Stimulated activated naive CD8-positive, alpha-beta T cell treated with anti-CD3 and anti-CD28 coated beads, Interleukin-15, Interleukin-2, amounts not matched to agents 100 U/mL and 50 U/mL, for 24 hours (primary cell): Measurements from ENCODE around the gene PLCB1.

Source experiments
- ATAC-seq: fragments of 150-1000 bp; cut with Tn5 transposase; one replicate; pipeline ENCODE4 v1.10.0; 2021
- DNase-seq: peaks from one replicate; pipeline ENCODE4 v3.0.0; 2021

The PLCB1 gene

DNA sequence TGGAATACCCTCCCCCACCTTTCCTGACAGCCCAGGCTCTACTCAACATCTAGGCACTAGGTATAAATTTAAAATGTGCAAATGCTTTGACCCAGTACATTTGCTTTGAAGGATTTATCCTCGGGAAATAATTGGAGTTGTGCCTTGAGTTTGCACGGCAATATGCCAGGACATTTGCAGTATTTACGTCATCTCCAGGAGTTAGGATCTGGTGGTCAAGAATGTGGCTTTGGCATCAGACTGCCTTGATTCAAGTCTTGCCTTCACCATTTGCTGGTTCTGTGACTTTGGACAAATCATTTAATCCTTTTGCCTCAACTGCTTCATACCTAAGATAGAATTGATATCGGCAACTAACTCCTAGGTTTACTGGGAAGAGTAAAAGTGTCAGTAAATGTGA, 169.6 kb downstream of the PLCB1 start:
- DNase-seq (no peak), ATAC-seq (no peak)

DNA sequence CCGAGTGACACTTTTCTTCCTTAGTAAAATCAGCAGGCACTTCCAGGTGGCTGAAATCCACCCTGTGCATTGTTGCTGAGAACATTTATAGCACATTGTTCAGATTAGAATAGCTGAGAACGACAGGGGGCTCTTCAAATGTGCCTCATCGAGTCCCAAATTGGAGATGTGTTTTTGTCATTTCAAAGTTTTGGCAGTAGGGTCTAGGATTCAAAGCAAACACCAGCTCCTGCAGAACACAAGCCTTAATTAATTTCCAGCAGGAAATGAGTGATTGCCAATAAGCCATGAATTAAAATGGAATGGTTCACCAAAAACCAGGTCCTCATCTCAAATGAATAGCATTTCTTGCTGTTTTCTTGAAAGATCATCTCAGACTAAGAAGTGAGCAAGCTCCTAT, 171.6 kb downstream of the PLCB1 start:
- DNase-seq (no peak), ATAC-seq (no peak)

DNA sequence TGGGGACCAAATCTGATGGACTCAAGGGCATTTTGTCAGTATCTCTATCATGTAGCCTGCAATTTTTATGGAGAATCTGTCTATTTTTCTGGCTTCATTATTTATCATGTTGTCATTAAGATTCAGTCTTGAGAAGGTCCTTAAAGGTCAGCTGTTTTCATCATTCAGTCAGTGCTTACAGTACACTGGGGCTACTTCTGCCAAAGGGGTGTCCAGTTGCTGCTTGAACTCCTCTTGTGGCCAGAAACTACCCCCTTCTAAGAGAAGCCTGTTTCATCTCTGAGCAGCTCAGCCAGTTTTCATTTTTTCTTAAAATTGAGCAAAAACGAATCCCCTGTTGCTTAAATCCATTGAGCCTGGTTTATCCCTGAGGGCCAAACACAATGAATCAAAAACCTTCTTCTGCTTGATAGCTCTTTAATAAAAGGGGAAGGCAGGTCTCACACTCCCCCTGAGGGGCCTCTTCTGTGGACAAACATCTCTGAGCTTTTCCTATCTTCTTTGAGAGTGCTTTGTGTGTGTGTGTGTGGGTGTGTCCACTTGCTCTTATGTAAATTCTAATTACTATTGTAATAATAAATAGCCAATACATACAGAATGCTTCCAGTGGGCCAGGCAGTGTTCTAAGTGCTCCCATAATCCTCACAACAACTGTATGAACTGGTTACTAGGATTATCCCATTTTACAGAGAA, 172.2 kb downstream of the PLCB1 start:
- ATAC-seq, result no peak
- DNase-seq, result no peak

DNA sequence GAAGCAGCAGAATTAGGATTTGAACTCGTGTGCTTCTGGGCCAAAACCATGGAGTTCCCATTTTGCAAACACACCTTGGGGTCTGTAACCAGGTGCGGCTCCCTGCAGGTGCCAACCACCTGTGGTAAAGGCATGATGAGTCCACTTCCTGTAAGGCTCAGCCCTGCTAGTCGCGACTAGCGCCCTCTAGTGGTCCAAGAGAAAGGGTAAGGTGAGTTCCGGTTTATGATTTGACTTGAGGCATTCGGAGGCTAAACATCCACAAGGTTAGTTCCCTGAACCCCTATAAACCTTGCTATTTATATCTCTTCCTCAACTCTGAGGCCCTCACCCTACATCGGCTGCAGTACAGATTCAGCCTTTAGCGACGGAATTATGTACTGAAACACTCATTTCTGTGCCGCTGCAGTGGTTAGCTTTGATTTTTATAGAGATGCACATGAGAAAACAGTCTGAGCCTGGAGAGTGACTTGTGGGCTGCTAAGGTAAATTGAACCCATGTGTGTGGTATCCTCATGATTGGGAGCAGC, 173.4 kb downstream of the PLCB1 start:
- peak; percentile 66 for ATAC-seq
- peak; percentile 72 for DNase-seq

DNA sequence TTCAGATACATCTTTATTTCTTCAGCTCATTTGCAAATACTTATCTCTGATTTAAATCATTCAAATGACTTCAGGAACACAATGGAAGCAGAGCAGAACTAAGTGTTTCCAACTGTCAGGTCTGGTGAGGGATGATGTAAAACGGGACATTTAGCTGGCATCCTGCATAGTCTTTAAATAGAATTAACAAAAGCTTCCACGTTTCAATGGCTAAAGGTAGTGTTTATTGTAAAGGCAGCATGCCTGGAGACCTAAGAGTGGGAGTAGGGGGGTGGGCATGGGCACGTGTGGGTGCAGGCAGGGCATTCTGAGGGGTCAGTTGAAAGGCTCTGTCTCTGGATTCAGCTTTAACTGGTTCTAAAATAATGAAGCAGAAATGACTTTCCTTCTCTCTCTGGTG, 174.9 kb downstream of the PLCB1 start:
- no peak for ATAC-seq
- DNase-seq, result no peak

DNA sequence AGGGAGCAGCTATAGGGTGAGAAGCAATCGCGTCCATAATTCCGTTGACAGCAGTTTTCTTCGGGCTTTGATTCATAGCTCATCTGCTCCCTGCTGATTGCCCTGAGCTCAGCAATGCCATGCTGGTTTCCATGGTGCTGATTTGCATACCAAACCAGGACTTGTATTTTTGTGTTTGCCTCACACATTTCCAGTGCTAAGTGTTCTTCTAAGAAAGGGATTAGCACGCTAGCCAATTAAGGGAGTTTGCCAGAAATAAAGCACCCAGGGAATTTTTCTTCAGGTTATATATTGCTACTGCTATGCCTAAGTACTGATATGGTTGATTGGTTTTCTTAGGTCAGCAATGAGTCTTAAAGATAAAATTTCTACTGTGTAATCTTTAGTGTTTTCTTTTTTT, 177.6 kb downstream of the PLCB1 start:
- ATAC-seq (no peak), DNase-seq (no peak)

DNA sequence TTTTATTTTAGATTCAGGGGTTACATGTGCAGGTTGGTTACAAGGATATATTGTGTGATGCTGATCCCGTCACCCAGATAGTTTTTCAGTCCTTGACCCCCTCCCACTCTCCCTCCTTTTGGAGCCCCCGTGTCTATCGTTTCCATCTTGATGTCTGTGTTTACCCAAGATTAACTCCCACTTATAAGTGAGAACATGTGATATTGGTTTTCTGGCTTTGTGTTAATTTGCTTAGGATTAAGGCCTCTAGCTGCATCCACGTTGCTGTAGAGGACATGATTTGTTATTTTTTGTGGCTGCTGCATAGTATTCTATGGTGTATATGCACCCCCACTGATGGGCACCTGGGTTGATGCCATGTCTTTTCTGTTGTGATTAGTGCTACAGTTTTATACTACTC, 178.6 kb downstream of the PLCB1 start:
- no peak for DNase-seq
- no peak for ATAC-seq

DNA sequence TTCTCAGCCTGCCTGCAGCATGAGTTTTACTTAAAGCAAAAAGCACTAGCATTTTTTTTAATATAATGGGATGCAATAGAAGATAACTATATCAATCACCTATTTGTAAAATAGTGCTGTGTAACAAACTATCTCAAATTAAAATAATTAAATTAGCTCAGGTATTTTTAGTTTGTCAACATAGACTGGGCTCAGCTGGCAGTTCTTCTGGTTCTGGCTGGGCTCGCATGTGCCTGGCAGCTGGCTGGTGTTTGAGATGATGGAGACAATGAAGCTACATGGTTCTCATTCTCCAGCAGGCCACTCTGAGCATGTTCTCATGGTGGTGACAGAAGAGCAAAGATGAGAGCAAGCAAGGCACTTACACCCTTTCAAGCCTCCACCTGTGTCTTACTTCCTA, 181.0 kb downstream of the PLCB1 start:
- ATAC-seq (no peak), DNase-seq (no peak)

DNA sequence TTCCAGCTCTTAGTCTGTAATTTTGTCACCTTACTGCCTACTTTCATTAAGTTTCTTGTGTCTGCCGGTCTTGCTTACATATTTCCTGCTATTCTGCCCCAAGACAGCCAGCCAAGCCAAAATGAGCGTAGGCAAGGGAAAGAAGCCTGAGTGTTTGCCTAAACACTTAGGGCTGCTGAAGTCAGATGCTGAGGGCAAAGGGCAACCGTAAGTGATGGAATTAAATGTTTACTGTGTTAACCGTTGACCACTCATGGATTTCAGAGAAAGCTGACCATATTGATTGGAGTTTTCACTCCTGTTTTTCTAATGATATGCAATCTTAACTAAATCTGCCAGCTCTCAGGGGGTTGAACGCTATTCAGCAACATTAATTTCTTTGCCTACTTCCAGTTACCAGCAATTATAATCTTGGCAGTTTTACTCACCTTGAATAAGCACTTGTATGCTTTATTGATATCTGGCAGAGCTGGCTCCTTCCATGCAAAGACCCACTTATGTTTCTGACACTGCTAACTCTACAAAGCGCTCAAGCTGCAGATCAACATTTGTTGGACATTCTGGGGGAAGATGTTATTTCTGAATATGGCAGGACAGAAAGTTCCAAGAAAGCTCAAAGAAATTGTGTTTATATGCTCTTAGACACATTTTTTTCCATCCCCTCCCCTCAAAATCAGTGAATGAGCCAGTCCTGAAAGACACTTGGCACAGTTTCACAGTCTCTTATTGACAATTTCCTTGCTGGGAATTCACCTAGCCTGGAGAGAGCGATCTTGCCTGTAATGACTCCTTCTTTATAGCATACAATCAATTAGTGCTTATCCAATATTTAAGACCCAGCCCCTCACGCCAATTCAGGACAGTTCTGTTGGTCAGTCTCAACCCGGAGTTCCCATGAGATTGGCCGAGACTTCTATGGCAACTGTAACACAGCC, 183.8 kb downstream of the PLCB1 start:
- DNase-seq, result no peak
- no peak for ATAC-seq

DNA sequence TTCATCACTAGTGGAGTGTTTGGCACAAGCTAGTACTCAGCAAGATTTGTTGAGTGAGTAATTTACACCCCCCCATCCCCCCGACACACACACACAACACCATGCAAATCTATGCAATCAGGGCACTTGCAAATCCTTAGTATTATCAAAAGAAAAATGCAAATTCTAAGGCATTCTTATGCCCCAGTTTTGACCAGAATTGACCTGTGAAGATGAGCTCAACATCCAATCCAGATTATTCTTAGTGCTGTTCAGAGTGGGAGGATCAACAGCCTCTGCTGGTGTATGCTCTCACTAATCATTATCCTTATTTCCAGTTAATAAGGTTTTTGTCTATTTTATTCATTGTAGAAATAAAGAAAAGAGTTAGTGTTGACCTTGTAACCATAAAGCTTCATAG, 185.4 kb downstream of the PLCB1 start:
- ATAC-seq (no peak), DNase-seq (no peak)

DNA sequence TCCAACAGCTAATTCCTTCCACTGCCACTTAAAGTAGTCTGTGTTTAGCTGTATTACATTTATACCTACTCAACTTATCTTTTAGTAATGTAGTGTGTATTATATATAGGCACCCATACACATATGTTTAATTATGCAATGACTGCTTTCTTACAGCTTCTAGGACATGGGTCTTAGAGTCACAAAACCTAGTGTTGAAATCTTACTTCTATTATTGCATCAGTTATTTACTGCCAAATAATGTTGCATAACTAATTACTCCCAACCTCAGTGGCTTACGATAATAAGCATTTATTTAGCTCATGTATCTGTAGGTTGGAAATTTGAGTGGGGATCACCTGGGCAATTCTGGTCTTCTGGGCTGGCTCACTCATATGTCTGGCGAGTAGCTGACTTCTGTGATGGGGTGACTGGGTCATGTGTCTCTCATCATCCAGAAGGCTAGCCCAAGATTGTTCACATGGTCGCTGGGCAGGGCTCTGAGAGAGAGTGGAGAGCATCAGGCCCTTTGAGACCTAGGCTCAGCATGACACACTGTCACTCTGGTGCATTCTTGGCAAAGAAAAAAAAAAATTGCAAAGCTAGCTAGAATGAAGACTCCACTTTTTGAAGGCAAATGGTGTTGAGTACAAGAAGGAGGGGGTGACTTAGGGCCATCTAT, 187.0 kb downstream of the PLCB1 start:
- no peak for ATAC-seq
- DNase-seq, result no peak

DNA sequence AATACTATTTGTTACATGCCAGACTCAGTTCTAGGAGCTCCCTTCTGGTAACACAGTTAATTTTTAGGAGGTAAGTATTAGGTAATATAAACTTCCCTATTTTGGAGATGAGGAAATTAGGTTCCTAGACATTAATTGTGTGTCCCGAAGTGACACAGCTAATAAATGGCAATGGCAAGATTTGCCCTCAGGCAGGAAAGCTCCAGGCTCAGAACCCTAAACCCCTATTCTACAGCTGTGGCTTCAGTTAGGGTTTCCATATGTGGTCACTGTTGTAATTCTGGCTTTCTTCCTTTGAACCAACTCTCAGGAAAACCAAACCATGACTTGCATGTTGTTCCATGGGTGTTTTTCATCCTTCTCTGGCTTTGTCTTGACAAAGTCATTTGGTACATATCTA, 188.2 kb downstream of the PLCB1 start:
- no peak for ATAC-seq
- no peak for DNase-seq

DNA sequence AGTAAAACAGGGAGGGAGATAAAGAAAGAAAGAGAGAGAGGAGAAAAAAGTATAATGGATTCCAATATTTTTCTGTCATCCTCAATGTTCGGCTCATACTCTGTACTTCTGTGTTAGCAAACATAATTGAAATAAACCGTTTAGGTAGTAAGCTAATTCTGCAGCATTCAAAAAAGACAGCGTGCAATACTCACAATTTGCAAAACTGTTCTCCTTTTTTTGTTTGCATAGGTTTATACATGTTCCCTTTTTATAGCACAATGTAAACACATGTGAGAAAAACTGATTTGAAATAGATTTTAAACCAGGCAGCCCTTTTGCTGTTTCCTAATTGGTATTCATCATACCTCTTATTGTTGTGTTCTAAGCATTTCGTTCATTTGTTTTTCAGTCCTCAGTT, 188.9 kb downstream of the PLCB1 start:
- no peak for DNase-seq

DNA sequence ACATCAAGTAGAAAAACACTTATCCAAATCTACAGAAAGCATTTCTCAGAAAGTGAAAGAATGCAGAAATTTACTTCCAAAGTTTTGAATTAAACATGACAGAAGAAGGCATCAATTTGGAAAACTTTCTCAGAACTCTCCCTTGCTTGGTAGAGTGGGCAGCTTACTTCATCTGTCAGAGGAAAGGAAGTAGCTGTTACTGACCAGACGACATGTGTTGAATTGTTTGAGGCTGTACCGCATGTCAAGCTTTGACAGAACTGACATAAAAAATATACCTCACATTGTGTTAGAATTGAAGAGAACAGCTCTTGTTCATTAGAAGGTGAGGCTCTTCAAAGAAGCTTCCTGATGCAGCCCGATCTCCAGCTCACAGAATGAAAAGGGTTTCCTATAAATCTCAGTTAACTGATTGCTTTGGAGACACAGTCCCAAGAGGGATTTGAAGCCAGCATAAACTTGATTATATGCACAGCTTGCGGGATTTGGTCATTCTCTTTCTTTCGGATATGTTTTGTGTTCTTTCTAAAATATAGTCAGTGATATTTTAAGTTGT, 190.7 kb downstream of the PLCB1 start:
- DNase-seq (no peak), ATAC-seq (no peak)

More for the DNA sequence above, 188.9 kb downstream of the PLCB1 start:
- no peak for ATAC-seq

DNA sequence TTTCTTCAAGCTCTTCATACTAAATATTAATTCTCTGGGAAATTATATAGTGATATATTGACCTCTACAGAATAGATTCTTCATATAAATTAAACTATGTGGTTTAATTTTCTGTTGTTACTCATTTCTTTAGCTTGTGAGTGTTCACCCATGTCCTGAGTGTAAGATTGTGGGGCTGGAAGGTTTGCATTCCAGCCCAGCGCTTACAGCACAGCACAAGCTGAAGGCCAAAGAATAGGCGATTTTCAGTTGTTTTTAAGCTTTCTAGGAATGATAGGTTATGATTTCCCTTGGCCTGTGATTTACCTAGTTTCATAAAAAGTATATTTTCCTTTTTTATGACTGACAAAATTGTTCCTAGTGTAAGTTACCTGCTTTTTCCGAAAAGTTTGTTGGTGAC, 194.1 kb downstream of the PLCB1 start:
- DNase-seq, result no peak
- ATAC-seq, result no peak

DNA sequence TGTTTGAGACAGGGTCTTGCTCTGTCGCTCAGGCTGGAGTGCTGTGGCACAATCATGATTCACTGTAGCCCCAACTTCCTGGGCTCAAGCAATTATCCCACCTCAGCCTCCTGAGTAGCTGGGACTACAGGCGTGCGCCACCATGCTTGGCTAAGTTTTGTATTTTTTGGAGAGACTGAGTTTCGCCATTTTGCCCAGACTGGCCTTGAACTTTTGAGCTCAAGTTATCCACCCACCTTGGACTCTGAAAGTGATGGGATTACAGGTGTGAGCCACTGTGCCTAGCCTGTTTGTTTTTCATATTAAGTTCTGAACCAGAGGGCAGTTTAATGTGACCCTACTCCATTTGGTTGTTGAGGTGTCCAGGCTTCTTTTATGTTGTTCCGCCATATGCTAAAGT, 194.8 kb downstream of the PLCB1 start:
- no peak for ATAC-seq
- no peak for DNase-seq

DNA sequence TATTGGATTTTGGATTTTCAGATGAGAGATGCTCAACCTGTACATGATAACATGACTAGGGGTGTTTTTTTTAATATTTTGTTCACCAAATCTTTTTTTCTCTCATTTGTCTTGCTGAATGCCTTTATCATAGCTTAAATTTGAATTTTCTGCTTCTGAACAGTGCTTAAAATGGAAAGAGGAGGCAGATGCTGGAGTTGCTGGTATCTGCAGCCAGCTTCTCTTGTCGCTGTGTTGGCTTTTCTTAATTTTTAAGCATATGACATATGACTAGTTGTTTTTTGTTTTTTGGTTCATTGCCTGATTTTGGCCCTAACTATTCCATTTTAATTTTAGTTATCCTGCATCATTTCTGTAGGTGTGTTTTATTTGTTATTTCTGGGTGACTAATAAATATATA, 196.1 kb downstream of the PLCB1 start:
- ATAC-seq, result no peak
- DNase-seq, result no peak

DNA sequence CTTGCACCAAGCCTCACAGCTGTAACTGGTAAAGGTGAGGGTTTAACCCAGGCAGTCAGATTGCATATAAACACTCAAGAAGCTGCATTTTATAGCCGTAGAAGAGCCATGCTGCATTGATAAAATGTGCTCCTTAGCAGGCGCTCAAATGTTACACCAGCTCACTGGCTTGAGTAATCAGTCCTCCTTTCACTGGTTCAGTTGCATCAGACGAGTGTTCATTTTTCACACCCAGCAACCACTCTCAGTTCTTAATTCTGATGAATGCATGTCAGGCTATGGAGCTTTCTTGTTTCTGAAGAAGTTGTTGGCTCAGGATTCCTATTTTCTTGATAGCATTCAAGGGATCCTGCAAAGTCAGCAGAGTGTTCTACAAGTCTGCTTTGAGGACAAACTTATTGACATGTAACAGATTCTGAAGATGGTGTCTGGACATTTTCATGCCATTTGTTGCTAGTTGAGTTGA, 198.3 kb downstream of the PLCB1 start:
- no peak for DNase-seq

DNA sequence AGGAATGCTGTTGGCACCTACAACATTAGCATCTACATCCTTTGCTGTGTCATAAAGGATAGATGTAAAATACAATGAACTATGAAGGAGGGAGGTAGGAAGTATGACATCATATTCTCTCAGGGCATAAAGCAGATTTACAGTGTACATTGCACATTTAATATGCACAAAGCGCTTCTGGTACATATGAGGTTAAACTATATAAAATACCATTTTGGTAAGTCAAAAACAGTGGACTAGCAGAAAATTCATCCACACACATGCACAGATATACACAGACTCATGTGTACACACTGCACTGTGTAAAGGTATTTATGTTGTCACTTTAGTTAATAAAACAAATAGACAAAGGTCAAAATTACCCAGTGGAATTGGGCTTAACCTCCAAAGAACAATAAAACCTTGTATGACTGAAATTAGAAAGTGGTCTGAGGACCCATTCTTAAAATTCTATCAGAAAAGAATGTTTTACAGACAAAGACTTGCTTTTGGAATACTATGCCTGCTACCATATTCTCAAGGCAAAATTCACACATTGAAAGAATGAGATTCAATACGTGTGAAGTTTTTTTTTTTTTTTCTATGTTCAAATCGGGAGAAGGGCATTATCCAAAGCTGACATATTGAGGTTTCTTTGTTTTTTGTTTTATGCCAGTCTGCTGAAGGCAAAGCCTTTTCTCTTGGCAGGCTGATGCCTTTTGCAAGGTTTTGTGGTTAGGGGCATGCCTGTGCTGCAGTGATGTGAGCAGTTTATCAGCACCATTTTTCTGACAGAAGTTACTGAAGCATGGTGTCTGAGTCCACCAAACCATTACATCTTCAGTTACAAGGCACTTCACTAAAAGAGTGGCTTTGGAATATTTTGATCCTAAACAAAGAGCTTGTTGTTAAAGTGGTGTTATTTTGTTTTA, 199.0 kb downstream of the PLCB1 start:
- ATAC-seq (no peak), DNase-seq (no peak)

More for the DNA sequence above, 198.3 kb downstream of the PLCB1 start:
- no peak for ATAC-seq

DNA sequence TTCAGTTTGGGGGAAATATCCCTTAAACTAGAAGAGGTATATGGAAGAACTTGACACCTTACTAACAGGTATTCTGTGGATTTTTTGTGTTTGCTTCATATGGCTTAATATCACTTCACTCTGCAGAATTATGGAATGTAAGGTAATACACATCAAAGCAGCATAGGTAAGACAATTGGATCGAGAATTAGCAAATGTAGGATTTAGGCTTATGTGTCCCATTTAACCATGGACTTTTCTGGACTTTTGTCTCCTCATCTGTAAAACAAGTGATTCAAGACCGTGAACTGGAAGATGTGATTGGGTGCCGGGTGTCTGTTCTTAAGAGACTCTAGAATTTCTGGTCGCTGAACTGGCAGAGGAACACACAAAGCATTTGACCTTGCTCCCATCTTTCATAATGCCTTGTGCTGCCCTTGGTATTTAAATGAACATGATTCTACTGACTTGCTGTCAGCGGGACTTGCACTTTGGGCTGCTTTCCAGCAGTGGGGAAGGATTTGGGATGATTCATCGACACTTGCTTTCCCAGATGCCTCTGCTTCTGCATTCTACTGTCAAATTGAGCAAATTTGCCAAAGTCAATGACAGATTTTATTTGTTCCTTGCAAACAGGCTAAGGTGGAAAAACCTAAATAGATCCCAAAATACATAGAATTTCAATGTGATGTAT, 199.8 kb downstream of the PLCB1 start:
- ATAC-seq (no peak), DNase-seq (no peak)

DNA sequence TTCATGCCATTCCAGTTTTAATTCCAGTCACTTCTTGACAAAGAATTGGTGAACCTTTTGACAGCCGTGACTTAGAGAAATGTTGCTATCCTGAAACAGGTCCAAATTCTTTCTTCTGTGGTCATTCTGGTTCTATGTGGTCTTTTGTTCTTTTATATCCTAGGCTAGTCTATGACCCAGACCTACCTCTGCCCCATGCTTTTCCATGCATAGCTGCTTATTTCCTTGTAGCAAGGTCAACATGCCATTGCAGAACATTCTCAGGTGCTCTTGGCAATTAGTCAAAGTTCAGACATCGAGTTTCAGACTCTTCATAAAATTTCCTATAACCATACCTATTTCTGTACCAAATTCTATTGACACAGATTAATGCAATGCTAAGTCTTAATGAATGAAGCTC, 202.6 kb downstream of the PLCB1 start:
- DNase-seq, result no peak
- ATAC-seq, result no peak
